ENCODE results near the gene NRL.
A peak's percentile ranks its signal among the peaks of the same experiment; 100 is the strongest.
"Not testable (repeated sequence)": the region's sequence is repeated elsewhere in the genome, so short reads cannot be mapped to it uniquely, and the experiment has no call there.

The NRL gene

DNA sequence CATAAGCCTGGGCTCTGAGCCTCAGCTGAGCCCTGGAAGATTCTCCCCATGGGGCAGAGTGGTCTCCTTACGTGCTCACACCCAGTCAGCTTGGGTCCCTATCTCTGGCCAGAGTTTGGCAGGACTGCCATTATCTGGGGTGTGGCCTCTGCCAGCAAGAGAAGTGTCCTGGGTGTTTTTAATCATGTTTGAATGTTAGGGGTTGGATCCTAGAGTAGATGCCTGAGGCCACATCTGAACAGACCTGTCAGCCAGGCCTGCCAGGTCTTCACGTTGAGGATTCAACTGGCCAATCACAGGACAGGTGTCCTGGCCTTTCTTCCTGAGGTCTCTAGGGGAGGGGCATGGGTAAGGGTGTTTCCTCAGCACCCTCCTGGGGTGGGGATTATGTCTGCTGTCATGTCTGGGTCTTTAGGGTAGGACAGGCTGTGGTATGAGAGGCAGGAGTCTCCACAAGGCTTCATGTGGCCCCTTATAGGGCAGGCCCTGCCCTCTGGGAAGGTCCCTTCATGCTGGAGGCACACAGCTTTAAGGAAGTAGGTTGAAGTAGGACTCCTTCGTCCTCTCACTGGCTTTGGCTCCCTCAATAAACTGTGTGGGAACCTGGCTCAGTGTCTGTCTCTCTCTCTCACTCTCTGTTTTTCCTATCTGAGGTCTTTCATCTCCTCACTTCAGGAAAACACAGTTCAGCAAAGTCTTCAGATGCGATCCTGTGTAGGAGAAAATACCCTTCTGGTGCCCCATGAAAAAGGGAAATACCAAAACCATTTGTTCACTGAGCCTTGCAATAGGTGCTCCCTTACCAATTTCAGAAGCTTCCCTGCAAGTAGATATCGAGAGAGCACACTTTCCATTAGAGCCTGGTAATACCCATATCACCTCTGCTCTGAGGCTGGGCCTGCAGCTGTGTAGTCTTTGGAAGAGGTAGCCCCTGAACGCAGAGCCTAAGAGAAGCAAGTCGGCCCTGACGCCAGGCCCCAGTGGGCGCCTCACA is 9.0 kb upstream of the NRL start:
- DNase-seq, result no peak

- DNase-seq, result no peak
Observed at GRCh38 chr14:24122898-24123297, 8.1 kb upstream of the NRL start.

DNA sequence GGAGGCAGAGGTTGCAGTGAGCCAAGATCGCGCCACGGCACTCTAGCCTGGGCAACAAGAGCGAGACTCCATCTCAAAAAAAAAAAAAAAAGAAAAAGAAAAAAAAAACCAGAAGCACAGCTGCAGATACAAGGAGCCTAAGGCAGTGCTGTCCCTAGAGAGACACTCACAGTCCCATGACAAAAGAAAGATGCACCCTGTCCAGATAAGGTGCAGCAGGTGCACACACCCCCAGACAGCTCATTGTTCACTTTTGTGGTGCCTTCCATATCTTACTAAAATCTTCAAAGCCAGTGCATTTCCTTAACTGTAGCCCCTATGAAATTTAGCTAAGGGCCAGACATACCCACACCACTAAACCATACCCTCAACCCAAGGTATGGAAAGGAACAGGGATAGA is 7.7 kb upstream of the NRL start:
- DNase-seq, result no peak

DNA sequence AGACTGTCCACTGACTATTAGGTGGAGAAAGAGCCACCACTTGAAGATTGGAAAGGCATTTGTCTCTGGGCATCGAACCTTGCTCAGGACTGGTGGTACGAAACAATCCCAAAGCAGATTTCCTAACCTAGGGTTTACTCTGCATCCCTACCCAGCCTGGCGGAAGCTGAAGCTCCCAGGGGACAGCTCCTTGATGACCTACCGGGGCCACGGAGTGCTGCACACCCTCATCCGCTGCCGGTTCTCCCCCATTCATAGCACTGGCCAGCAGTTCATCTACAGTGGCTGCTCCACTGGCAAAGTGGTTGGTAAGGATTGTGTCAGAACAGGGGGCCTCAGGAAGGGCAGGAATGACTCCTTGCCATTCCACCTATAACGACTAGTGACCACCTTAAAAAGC is 6.5 kb upstream of the NRL start:
- DNase-seq, result no peak

- no peak for DNase-seq
Observed at GRCh38 chr14:24119691-24120090, 4.9 kb upstream of the NRL start.

DNA sequence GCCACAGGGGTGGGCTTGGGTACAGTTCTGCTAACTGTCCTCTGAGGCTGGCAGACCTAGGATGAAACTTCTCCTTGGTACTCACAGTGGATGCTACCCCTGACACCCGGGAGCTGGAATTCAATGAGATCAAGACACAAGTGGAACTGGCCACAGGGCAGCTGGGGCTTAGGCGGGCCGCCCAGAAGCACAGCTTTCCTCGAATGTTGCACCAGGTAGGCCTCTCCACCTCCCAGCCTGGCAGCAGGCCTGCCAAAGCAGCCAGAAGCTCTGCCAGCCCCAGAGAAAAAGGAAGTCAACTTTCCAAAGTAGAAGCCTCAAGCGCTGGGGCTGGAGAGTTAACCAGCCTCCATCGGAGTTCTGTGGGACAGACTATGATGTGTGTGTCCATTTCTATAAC is 2.4 kb upstream of the NRL start:
- DNase-seq, result no peak

GRCh38 chr14:24116128-24116814 is 1.5 kb upstream of the NRL start:
- DNase-seq, result no peak

GRCh38 chr14:24115422-24116127 is 826 bp upstream of the NRL start:
- DNase-seq, result no peak

GRCh38 chr14:24113801-24114531 is 783 bp downstream of the NRL start:
- DNase-seq, result peak; percentile 92

GRCh38 chr14:24113379-24113800 is 1.4 kb downstream of the NRL start:
- no peak for DNase-seq

DNA sequence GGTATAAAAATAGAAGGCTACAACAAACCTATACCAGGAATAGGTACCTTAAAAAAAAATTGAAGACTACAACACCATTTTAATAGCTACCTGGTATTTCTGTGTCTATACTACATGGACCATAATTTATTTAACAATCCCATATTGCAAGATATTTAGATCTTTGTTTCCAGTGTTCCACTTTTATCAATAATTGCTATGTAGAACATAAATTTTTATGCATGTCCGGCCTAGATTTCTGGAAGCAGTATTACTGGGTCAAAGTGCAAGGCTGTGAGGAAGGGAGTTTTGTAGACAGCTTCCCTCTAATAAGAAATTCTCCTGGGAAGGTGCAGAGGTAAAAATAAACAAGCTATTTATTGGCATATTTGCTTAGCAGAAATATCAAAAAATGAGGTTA is 4.2 kb downstream of the NRL start:
- no peak for DNase-seq

DNA sequence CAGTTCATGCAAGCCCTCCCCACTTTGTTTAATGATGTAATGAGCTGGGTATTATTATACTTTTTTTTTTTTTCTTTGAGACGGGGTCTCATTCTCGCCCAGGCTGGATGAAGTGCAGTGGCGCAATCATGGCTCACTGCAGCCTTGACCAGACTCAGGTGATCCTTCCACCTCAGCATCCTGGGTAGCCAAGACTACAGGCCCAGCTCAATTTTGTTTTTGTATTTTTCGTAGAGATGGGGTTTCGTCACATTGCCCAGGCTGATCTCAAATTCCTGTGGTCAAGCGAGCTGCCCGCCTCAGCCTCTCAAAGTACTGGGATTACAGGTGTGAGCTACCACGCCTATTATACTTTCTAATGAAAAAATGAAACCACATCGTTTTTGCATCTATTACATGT is 4.7 kb downstream of the NRL start:
- no peak for DNase-seq

- DNase-seq, result no peak
Observed at GRCh38 chr14:24108336-24108874, 6.3 kb downstream of the NRL start.

DNA sequence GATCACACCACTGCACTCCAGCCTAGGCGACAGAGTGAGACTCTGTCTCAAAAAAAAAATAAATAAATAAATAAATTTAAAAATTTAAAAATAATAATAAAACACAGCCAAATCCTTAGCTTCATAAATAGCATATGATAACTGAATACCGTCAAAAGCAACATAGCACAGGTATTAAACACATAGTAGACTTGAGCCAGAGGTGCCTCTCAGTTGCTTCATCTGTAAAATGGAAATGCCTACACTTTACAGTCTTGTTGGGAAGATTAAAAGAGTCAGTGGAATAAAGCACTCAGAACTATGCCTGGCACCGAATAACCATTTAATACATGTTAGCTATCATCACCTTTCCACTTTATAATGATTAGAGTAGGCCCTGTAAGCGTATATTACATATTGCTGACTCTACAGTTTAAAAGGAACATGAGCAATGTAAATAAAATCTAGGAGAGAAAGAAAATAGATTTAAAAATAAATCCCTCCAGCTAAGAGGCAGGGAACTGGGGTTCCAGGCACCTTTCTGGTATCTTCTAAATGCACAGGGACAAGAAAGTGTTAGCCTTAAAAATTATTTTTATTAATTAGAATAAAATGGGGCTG is 8.0 kb downstream of the NRL start:
- no peak for DNase-seq

DNA sequence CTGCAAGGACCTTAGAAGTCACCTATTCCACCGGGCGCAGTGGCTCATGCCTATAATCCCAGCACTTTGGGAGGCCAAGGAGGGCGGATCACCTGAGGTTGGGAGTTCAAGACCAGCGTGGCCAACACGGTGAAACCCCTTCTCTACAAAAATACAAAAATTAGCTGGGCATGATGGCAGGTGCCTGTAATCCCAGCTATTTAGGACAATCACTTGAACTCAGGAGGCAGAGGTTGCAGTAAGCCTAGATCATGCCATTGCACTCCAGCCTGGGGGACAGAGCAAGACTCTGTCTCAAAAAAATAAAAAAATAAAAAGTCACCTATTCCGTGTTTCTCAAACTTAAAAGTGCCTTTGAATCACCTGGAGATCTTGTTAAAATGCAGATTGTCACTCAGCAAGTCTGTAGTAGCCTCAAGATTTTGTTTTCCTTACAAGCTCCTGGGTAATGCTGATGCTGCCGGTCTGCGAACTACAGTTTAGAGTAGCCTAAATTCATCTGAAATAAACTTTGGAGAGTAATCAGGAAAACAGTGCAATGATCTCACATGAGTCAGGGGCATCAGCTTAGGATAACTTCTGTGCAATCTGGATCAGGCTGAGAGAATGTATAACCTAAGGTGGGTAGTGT is 9.0 kb downstream of the NRL start:
- not testable (repeated sequence) for DNase-seq

GRCh38 chr14:24103451-24103850 is 11.3 kb downstream of the NRL start:
- DNase-seq, result no peak

GRCh38 chr14:24102357-24103048 is 12.2 kb downstream of the NRL start:
- no peak for DNase-seq

- no peak for DNase-seq
Observed at GRCh38 chr14:24100982-24101494, 13.7 kb downstream of the NRL start.

GRCh38 chr14:24100197-24100981 is 14.4 kb downstream of the NRL start:
- no peak for DNase-seq

All from NCI-H446 treated with DMSO at 0.1 percent for 48 hours (cell line).